HK-2 (cell line): ENCODE results near the gene ARHGAP8.
"Not testable (repeated sequence)": the region's sequence is repeated elsewhere in the genome, so short reads cannot be mapped to it uniquely, and the experiment has no call there.

Experiments
- DNase-seq: peaks from one replicate; pipeline ENCODE4 v3.0.0-alpha.2; 2018; ENCODE audit not compliant: unreplicated experiment

The ARHGAP8 gene

DNA sequence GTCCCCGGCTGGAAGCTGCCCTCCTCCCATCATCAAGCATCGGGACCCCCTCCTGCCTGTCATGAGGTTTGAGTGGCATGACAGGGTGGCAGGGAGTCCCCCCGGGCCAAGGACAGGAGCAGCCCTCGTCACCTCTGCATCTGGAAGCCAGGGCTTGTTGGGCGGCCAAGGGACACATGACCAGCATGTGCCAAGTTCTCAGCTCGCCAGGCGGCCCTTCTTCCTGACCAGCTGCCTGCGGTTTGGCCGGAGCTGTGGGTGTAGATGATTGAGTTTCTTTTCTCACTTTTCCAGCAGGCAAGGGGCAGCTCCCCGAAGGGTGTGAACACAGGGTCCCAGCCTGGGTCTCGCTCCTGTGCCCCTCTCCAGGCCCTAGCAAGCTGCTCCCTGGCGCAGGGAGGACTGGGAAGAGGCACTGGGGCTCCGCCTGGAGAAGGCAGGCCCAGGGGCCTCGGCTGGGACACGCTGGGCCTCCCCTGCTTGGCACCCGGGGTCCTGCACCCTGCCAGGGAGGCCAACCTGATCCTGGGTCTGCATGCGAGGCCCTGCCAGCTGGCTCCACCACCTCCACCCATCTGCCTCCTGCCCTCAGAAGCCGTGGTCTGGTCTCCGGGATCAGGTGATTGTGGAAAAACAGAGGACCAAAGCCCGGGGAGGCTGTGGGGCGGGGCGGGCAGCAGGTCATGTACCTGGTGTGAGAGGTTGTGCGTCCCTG is 13.4 kb downstream of the ARHGAP8 start:
- DNase-seq, result no peak

GRCh38 chr22:44773082-44773481 is 20.7 kb downstream of the ARHGAP8 start:
- no peak for DNase-seq

DNA sequence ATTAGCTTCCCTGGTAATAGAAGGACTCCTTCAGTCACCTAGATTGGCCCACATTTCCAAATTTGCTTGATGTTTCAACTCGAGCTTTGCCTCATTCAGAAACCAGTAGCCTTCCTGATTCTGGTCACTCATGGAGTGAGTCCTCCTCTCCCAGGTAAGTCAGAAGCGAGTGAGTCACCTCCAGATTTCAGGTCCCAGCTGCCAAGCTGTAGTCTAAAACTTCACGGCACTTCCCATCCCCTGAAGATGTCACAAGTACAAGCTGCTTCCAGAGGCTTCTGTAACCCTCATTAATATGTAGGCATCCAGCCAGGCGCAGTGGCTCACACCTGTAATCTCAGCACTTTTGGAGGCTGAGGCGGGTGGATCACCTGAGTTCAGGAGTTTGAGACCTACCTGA is 23.5 kb downstream of the ARHGAP8 start:
- DNase-seq, result no peak

DNA sequence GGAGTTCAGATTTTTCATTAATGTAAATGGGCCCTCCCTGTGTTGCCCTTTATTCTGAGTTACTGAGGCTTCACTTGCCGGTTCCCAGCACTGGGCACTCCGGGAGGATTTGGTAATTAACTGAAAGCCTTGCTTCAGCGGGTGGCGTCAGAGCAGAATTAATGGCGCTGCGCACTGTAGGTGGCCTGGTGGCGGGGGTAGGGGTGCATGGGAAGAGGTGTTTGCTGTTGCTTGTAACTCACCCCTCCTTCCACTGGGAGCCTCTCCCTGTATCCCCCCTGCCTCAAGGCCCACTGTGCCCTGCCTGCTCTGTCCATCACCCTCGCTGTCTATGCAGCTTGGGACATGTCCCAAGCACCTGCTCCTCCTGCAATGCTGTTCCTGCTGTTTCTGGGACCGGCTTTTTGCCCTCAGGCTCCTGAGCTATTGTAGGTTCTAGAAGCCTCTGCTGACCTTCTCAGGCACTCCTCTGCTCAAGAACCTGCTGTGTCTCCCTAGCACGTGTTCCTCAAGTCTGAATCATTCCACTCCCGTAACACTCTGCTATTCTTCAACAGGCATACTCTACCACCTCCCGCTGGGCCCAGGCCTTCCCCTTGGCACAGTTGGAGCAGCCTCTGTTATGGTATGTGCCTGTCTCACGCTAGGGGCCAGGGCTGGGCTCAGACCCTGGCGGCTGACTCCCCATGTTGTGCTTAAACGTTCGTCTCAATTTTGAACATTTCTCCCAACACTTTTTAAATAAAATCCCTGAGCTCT is 24.4 kb downstream of the ARHGAP8 start:
- no peak for DNase-seq

GRCh38 chr22:44777364-44777755 is 25.0 kb downstream of the ARHGAP8 start:
- no peak for DNase-seq

- no peak for DNase-seq
Observed at GRCh38 chr22:44780876-44781449, 28.6 kb downstream of the ARHGAP8 start.

GRCh38 chr22:44782363-44782963 is 30.1 kb downstream of the ARHGAP8 start:
- DNase-seq, result no peak

- no peak for DNase-seq
Observed at GRCh38 chr22:44783091-44783490, 30.7 kb downstream of the ARHGAP8 start.

GRCh38 chr22:44783581-44783980 is 31.2 kb downstream of the ARHGAP8 start:
- DNase-seq, result no peak

DNA sequence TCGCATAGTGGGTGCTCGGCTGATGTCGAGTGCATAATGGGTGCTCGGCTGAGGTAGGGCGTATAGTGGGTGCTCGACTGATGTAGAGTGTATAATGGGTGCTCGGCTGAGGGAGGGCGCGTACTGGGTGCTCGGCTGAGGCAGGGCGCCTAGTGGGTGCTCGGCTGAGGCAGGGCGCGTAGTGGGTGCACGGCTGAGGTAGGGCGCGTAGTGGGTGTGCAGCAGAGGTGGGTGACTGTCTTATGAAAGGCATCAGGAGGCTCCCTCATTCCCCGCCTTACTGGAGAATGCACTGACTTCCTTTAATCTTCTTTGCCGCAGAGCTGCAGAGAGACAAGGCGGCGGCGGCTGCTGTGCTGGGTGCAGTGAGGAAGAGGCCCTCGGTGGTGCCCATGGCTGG is 33.8 kb downstream of the ARHGAP8 start:
- DNase-seq, result no peak

DNA sequence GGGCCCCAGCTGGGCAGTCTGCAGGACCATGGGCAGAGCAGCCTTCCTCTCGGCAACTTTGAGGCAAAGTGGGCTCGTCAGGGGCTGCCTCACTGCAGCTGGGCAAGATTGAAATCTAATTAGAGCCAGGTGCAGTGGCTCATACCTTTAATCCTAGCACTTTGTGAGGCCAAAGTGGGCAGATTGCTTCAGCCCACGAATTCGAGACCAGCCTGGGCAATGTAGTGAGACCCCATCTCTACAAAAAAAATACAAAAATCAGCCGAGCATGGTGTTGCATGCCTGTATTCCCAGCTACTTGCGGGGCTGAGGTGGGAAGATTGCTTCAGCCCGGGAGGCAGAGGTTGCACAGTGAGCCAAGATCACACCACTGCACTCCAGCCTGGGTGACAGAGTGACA is 34.2 kb downstream of the ARHGAP8 start:
- no peak for DNase-seq

GRCh38 chr22:44787832-44788231 is 35.5 kb downstream of the ARHGAP8 start:
- DNase-seq, result no peak

- no peak for DNase-seq
Observed at GRCh38 chr22:44793106-44793505, 40.7 kb downstream of the ARHGAP8 start.

- DNase-seq, result no peak
Observed at GRCh38 chr22:44793506-44794172, 41.3 kb downstream of the ARHGAP8 start.

GRCh38 chr22:44795701-44796630 is 43.6 kb downstream of the ARHGAP8 start:
- DNase-seq, result no peak

DNA sequence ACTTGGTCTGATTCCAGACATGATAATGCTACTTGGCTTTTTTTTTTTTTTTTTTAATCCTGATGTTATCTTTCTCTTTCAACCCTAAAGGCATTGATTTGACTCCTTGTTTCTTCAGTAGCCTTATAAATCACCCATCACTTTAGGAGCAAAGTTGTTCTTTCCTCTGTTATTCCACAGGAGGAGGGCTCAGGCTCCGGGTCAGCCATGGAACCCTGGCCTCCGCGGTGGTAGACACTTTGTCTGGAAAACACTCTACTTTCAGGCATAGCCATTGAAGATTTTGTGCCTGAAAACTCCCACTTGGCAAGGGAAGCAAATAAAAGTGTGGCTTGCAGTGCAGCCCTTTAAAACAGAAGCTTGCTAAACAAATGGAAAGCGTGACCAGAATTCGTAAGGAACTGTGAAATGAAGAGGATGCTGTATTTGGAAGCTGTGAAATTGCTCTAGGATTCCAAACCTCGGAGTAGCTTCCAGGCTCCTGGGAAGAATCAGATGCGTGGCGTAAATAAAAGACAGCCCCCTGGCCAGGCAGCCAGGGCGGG is 44.9 kb downstream of the ARHGAP8 start:
- DNase-seq, result no peak

DNA sequence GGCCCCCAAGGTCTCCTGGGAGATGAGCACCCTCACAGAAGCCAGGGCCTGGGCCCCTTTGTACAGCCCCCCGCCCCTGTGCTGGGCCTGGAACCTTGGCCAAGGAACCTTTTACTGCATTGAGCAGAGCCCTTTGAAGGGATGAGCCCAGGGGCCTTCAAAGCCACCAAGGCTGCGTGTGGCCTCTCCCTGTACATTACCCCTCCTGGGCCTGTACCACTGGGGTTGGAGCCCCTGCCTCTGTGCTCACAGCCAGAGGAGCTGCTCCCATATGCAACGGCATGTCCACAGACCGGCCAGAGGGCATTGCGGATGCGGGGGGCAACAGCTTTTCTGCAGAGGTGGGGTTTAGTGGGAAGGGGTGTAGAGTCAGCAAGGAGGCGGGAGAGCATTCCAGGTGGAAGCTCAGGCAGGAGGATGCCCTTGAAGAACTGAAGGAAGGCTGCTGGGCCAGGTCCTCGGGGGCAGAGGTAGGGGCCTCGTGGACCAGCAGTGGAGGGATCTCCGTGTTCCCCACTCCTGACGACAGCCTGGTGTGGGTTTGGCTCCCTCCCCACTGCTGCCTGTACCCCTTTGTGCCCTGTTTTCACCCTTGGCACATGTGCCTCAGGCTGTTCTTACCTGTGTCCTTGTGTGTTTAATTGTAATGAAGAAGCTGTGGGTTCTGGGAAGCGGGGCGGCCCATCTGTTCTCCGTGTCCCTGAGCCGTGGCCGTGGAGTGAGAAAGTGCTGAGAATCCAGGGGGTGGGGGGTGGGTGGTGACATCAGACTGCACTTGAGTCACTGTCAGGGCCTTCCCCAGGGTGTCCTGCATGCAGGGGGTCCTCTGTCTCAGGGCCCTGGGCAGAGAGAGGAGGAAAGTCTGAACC is 46.9 kb downstream of the ARHGAP8 start:
- DNase-seq, result no peak

DNA sequence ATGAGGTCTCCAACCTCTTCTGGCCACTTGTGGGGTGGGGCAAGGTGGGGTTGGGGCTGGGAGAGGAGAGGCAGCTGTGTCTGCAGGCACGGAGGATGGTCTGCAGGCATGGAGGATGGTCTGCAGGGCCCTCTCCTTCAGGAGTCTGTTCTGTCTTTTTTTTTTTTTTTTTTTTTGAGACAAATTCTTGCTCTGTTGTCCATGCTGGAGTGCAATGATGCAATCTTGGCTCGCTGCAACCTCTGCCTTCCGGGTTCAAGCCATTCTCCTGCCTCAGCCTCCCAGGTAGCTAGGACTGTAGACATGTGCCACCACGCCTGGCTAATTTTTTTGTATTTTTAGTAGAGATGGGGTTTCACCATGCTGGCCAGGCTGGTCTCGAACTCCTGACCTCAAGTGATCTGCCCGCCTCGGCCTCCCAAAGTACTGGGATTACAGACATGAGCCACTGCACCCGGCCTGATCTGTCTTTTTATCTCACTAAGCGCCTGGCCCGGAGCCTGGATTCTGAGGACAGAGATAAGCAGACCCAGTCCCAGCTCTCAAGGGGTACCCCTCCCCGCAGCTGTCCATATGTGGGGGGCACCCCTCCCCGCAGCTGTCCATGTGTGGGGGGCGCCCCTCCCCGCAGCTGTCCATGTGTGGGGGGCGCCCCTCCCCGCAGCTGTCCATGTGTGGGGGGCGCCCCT is 47.7 kb downstream of the ARHGAP8 start:
- DNase-seq, result not testable (repeated sequence)

DNA sequence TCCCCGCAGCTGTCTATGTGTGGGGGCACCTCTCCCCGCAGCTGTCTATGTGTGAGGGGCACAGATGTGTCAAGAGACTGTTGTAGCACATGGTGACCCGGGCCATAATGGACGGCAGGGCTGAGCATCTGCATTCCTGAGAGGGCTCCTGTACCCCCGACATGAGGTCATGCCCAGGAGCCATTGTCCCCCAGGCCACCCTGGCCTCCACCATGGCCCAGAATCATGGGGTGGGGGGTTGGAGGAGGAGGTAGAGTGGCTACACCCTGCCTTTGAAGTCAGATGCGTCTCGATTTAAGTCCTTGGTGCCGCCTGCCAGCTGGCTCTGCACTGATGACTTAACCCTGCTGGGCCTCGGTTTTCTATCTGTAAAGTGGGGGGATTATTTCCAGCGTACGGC is 49.1 kb downstream of the ARHGAP8 start:
- no peak for DNase-seq
